RWPE2 (cell line): Measurements from ENCODE around the gene MRFAP1.

Source experiments
- ATAC-seq: fragments of 200-7000 bp; cut with Tn5 transposase; 3 replicates; pipeline ENCODE4 v1.9.1; 2021; ENCODE audit warnings: low read depth
- DNase-seq: peaks from one replicate; pipeline ENCODE4 v3.0.0-alpha.2; 2020; ENCODE audit warnings: low spot score
- H3K27ac ChIP-seq: fragments of 450-650 bp; 2 replicates; pipeline ENCODE4 v1.5.1; 2017; ENCODE audit warnings: mild to moderate bottlenecking; ENCODE audit not compliant: poor library complexity, severe bottlenecking
- H3K27me3 ChIP-seq: fragments of 250-450 bp; sonication (Bioruptor Pico); 2 replicates; pipeline ENCODE4 v1.5.1; 2021; ENCODE audit warnings: mild to moderate bottlenecking, moderate library complexity; ENCODE audit not compliant: insufficient read depth, poor library complexity, severe bottlenecking
- H3K36me3 ChIP-seq: fragments of 250-450 bp; sonication (Bioruptor Pico); 2 replicates; pipeline ENCODE4 v1.5.1; 2020; ENCODE audit warnings: low read depth, mild to moderate bottlenecking, moderate library complexity
- H3K4me1 ChIP-seq: fragments of 250-450 bp; sonication (Bioruptor Pico); 2 replicates; pipeline ENCODE4 v1.5.1; 2021; ENCODE audit warnings: mild to moderate bottlenecking, moderate library complexity; ENCODE audit not compliant: insufficient read depth, poor library complexity, severe bottlenecking
- H3K4me3 ChIP-seq: fragments of 250-450 bp; sonication (Bioruptor Pico); 2 replicates; pipeline ENCODE4 v1.5.1; 2021; ENCODE audit warnings: mild to moderate bottlenecking, moderate library complexity; ENCODE audit not compliant: severe bottlenecking
- H3K9me3 ChIP-seq: fragments of 250-450 bp; sonication (Bioruptor Pico); 2 replicates; pipeline ENCODE4 v1.5.1; 2021; ENCODE audit warnings: mild to moderate bottlenecking, moderate library complexity; ENCODE audit not compliant: severe bottlenecking
- TF ChIP-seq, protein P1 (sequence below): fragments of 450-650 bp; IDR thresholded peaks from one replicate; pipeline ENCODE4 v1.5.1; 2017; ENCODE audit warnings: mild to moderate bottlenecking, moderate library complexity; ENCODE audit not compliant: poor library complexity, severe bottlenecking

The MRFAP1 gene

GRCh38 chr4:6614701-6615230 lies 25.7 kb upstream of the MRFAP1 start:
- Histone ChIP-seq H3K4me3 (no peak overlapping the region), H3K27me3 (no peaks in the 10 kb centered on the region), H3K27ac (no peak overlapping the region), H3K4me1 (no peaks in the 10 kb centered on the region), H3K9me3 (no peaks in the 10 kb centered on the region), H3K36me3 (peaks cover 4% of the 10 kb centered on the region; the same call in 1 of the 2 replicates)
- ATAC-seq (no peak), DNase-seq (no peak)
- TF ChIP-seq, protein P1, sequence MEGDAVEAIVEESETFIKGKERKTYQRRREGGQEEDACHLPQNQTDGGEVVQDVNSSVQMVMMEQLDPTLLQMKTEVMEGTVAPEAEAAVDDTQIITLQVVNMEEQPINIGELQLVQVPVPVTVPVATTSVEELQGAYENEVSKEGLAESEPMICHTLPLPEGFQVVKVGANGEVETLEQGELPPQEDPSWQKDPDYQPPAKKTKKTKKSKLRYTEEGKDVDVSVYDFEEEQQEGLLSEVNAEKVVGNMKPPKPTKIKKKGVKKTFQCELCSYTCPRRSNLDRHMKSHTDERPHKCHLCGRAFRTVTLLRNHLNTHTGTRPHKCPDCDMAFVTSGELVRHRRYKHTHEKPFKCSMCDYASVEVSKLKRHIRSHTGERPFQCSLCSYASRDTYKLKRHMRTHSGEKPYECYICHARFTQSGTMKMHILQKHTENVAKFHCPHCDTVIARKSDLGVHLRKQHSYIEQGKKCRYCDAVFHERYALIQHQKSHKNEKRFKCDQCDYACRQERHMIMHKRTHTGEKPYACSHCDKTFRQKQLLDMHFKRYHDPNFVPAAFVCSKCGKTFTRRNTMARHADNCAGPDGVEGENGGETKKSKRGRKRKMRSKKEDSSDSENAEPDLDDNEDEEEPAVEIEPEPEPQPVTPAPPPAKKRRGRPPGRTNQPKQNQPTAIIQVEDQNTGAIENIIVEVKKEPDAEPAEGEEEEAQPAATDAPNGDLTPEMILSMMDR = no peak

- H3K36me3 ChIP-seq = peaks cover 4% of the 10 kb centered on the region; the same call in 1 of the 2 replicates
- H3K4me3 ChIP-seq = no peak overlapping the region
- H3K4me1 ChIP-seq = no peaks in the 10 kb centered on the region
- DNase-seq (no peak), ATAC-seq (no peak)
- H3K27ac ChIP-seq = no peak overlapping the region
- no peaks in the 10 kb centered on the region for H3K9me3 ChIP-seq
- TF ChIP-seq, protein P1 = no peak
- H3K27me3 ChIP-seq = no peaks in the 10 kb centered on the region
Measured at GRCh38 chr4:6616087-6616995, 24.1 kb upstream of the MRFAP1 start.

DNA sequence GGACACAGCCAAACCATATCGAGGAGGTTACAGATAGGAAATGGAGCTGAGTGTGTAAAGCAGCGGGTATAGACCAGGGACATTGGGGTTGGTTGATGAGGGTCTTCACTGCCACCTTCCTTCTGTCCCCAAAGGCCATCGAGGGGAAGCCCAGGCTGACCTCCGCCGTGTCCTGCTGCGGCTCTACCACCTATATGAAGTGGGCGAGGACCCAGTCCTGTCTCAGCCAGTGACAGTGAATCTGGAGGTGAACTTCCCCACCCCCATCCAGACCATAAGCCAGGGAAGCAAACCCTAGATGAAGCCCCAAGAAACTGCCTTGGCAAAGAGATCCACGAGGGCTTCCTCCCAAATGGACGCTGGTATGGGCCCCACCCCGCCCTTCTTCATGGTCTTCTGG lies 23.2 kb upstream of the MRFAP1 start:
- Histone ChIP-seq H3K27me3 (no peaks in the 10 kb centered on the region), H3K27ac (no peak overlapping the region), H3K4me3 (no peak overlapping the region), H3K4me1 (no peaks in the 10 kb centered on the region), H3K9me3 (no peaks in the 10 kb centered on the region), H3K36me3 (peaks cover 4% of the 10 kb centered on the region; the same call in 1 of the 2 replicates)
- DNase-seq (no peak), ATAC-seq (no peak)
- TF ChIP-seq, protein P1 = no peak

GRCh38 chr4:6618386-6619115 lies 21.9 kb upstream of the MRFAP1 start:
- Histone ChIP-seq H3K27ac (no peak overlapping the region), H3K36me3 (peaks cover 4% of the 10 kb centered on the region; the same call in 1 of the 2 replicates), H3K9me3 (no peaks in the 10 kb centered on the region), H3K27me3 (no peaks in the 10 kb centered on the region), H3K4me1 (no peaks in the 10 kb centered on the region), H3K4me3 (no peak overlapping the region)
- TF ChIP-seq, protein P1 = no peak
- ATAC-seq (no peak), DNase-seq (no peak)
